CD14-positive monocyte (primary cell): ENCODE results near the gene VAMP2. TPM values are rescaled to one million over a fixed set of nuclear protein-coding genes. Genes with fewer than 3 reads are reported as not detected.

Experiments
- DNase-seq, 3 donors: peaks; one replicate each; pipeline ENCODE4 v3.0.0-alpha.2; 2011 to 2022
- H2AFZ ChIP-seq: 2 replicates; pipeline ENCODE4 v1.6.0; 2012; ENCODE audit warnings: mild to moderate bottlenecking, low read depth, low read length, inconsistent platforms; ENCODE audit not compliant: insufficient read depth, poor library complexity, severe bottlenecking
- H3K27ac ChIP-seq, 2 donors: 1 replicate in 1 of 2; 2 replicates in 1 of 2; pipeline ENCODE4 v1.5.1; 2012 to 2013; ENCODE audit warnings: low read length in 2 of 2, control low read depth in 1 of 2, inconsistent platforms in 1 of 2, low read depth in 1 of 2, mild to moderate bottlenecking in 1 of 2
- H3K27me3 ChIP-seq, 2 donors: one replicate each; pipeline versions ENCODE4 v1.6.0 to v1.6.1; 2011 to 2013; ENCODE audit warnings: low read length in 2 of 2; ENCODE audit not compliant: control insufficient read depth in 2 of 2, insufficient read depth in 2 of 2
- H3K36me3 ChIP-seq, 2 donors: replicated peaks in 1 of 2; 1 replicate in 1 of 2; 2 replicates in 1 of 2; pipeline versions ENCODE4 v1.5.1 to v1.6.1; 2012 to 2013; ENCODE audit warnings: low read length in 2 of 2, control low read depth in 1 of 2, inconsistent platforms in 1 of 2, mild to moderate bottlenecking in 1 of 2; ENCODE audit not compliant: insufficient read depth in 2 of 2, control insufficient read depth in 1 of 2
- H3K4me1 ChIP-seq, 2 donors: 1 replicate in 1 of 2; 2 replicates in 1 of 2; pipeline versions ENCODE4 v1.5.1 to v1.6.1; 2012 to 2013; ENCODE audit warnings: low read length in 2 of 2, control low read depth in 1 of 2, inconsistent platforms in 1 of 2, mild to moderate bottlenecking in 1 of 2, moderate library complexity in 1 of 2; ENCODE audit not compliant: insufficient read depth in 2 of 2, control insufficient read depth in 1 of 2
- H3K4me2 ChIP-seq: replicated peaks from 2 replicates; pipeline ENCODE3; 2012; ENCODE audit warnings: low read length, moderate library complexity, mild to moderate bottlenecking; ENCODE audit not compliant: poor library complexity, severe bottlenecking; ENCODE audit errors: extremely low read depth
- H3K4me3 ChIP-seq, 3 experiments: fragments of 200-600 bp in 1 of 3; sonication (generic) in 1 of 3; replicated peaks in 1 of 3; 1 replicate in 2 of 3; 2 replicates in 1 of 3; pipeline ENCODE4 v1.5.1; 2011 to 2013; ENCODE audit warnings: low read length in 3 of 3, mild to moderate bottlenecking in 3 of 3, control low read depth in 2 of 3, low read depth in 2 of 3, inconsistent platforms in 1 of 3, moderate library complexity in 1 of 3
- H3K79me2 ChIP-seq: 2 replicates; pipeline ENCODE4 v1.6.0; 2012; ENCODE audit warnings: mild to moderate bottlenecking, control low read depth, inconsistent platforms, low read length, moderate library complexity; ENCODE audit not compliant: insufficient read depth
- H3K9ac ChIP-seq: 2 replicates; pipeline ENCODE4 v1.6.0; 2017; ENCODE audit warnings: low read length, mild to moderate bottlenecking; ENCODE audit not compliant: insufficient read depth, poor library complexity, severe bottlenecking
- H3K9me3 ChIP-seq, 2 donors: replicated peaks in 1 of 2; 1 replicate in 1 of 2; 2 replicates in 1 of 2; pipeline versions ENCODE4 v1.5.1 to v1.6.1; 2012 to 2013; ENCODE audit warnings: low read length in 2 of 2, control low read depth in 1 of 2; ENCODE audit not compliant: control insufficient read depth in 1 of 2, insufficient read depth in 1 of 2
- H4K20me1 ChIP-seq: 2 replicates; pipeline ENCODE4 v1.6.0; 2012; ENCODE audit warnings: mild to moderate bottlenecking, low read length, control low read depth, moderate library complexity; ENCODE audit not compliant: insufficient read depth
- H3K27ac Mint-ChIP-seq, 7 donors: one replicate each; pipeline ENCODE4 v1.8.0; 2020; ENCODE audit warnings: mild to moderate bottlenecking in 7 of 7, mixed read lengths in 7 of 7, moderate library complexity in 6 of 7, inconsistent platforms in 2 of 7
- H3K27me3 Mint-ChIP-seq, 3 donors: one replicate each; pipeline ENCODE4 v1.8.0; 2021 to 2022; ENCODE audit warnings: low read depth in 3 of 3, mild to moderate bottlenecking in 3 of 3, mixed read lengths in 3 of 3, moderate library complexity in 3 of 3, inconsistent platforms in 1 of 3
- H3K36me3 Mint-ChIP-seq, 2 donors: one replicate each; pipeline ENCODE4 v1.8.0; 2020; ENCODE audit warnings: mixed read lengths in 2 of 2, inconsistent platforms in 1 of 2, mild to moderate bottlenecking in 1 of 2
- H3K4me1 Mint-ChIP-seq: one replicate; pipeline ENCODE4 v1.8.0; 2020; ENCODE audit warnings: mild to moderate bottlenecking, mixed read lengths
- H3K4me3 Mint-ChIP-seq, 2 donors: one replicate each; pipeline ENCODE4 v1.8.0; 2020; ENCODE audit warnings: mild to moderate bottlenecking in 2 of 2, mixed read lengths in 2 of 2, moderate library complexity in 1 of 2
- H3K9me3 Mint-ChIP-seq, 7 donors: one replicate each; pipeline ENCODE4 v1.8.0; 2020 to 2022; ENCODE audit warnings: mixed read lengths in 7 of 7, mild to moderate bottlenecking in 6 of 7, moderate library complexity in 6 of 7, inconsistent platforms in 2 of 7
- WGBS: methylation state at CpG from one replicate; pipeline ENCODE4 v1.1.5; 2013; ENCODE audit warnings: missing lambda C conversion rate; ENCODE audit not compliant: insufficient coverage; 5-methylcytosine and 5-hydroxymethylcytosine counted together
- intact Hi-C, 2 donors: fragments of 100-400 bp; cut with micrococcal nuclease; formaldehyde crosslinking; loops; one replicate each; pipeline versions ENCODE4 v1.15.0 to v1.15.1; 2023
- polyA plus RNA-seq, 3 donors: library from polyadenylated mRNA; depleted of rRNA in 1 of 3; unstranded in 2 of 3; stranded (reverse) in 1 of 3; fragments of 300-500 nt in 2 of 3; fragments of >200 nt in 1 of 3; fragmentation: Illumina TruSeq in 2 of 3; gene quantifications; 1 replicate in 2 of 3; 2 replicates in 1 of 3; pipeline ENCODE4 v1.2.3, GENCODE V29; 2012 to 2021
- TF ChIP-seq, protein P1 (sequence below): fragments of 200-600 bp; IDR thresholded peaks from one replicate; pipeline ENCODE4 v1.8.0; 2022; ENCODE audit warnings: antibody characterized with exemption, mild to moderate bottlenecking

Gene VAMP2
- polyA plus RNA-seq, 3 donors: 10.2 to 139 (median 14.5) TPM

DNA sequence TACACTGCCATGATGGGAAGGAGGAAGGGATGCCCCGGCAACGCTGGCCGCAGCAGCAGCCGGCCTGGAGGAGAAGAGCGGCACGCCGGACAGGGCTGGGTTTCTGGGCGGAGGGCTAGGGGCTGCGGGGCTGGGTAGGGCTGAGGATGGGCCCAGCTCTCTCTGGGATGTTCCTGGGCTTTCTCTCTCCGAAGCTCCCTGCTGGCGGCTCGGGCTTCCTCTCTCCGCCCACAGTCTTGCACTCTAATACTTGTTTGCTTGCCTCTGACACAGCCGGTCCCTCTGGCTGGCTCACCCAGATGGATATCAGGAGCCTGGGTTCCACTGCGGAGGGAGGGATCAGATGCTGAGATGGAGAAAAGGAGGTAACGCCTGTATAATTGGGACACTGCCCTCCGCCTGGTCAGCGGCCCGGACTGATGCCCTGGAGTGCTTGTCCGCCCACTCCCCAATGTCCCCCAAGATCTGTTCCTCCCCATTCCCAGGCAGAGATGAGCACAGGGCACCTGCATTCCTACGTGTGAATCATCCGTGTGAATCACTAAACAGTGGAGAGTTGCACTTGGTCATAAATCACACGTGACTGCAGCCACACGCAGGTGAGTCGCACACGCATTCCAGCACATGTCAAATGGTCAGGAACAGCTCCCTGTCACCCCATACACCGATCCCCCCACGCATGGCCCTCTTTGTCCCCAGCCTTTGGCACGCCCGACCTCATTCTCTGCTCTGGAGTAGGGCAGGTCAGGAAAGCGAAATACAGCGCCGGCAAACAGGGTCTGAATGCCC, 44.6 kb downstream of the VAMP2 start, which contains the start of gene ALOXE3:
Gene ALOXE3, minus strand, starts transcription at position 535 of the 789 bp plus-strand sequence. Its CDS starts 524 bp downstream, at position 11.
- TF ChIP-seq, protein P1, sequence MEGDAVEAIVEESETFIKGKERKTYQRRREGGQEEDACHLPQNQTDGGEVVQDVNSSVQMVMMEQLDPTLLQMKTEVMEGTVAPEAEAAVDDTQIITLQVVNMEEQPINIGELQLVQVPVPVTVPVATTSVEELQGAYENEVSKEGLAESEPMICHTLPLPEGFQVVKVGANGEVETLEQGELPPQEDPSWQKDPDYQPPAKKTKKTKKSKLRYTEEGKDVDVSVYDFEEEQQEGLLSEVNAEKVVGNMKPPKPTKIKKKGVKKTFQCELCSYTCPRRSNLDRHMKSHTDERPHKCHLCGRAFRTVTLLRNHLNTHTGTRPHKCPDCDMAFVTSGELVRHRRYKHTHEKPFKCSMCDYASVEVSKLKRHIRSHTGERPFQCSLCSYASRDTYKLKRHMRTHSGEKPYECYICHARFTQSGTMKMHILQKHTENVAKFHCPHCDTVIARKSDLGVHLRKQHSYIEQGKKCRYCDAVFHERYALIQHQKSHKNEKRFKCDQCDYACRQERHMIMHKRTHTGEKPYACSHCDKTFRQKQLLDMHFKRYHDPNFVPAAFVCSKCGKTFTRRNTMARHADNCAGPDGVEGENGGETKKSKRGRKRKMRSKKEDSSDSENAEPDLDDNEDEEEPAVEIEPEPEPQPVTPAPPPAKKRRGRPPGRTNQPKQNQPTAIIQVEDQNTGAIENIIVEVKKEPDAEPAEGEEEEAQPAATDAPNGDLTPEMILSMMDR: no peak
- Histone ChIP-seq H3K79me2 (no peaks in the 10 kb centered on the region), H3K9ac (peak within 1 kb of the TSS; percentile 46), H3K27me3 (peaks cover 37 to 70% of the 10 kb centered on the region in 2 donors), H3K4me3 (peak within 1 kb of the TSS; percentile 45 to 77 (median 61)), H3K4me1 (peaks cover 48 to 61% of the 10 kb centered on the region in 2 donors), H4K20me1 (peaks cover 16% of the 10 kb centered on the region), H2AFZ (peak within 1 kb of the TSS; percentile 67), H3K9me3 (no peaks in the 10 kb centered on the region), H3K36me3 (no peaks in the 10 kb centered on the region), H3K27ac (no peak within 1 kb of the TSS), H3K4me2 (peak within 1 kb of the TSS; percentile 98)
- WGBS: 0% methylated on average over 27 of the region's 33 CpGs
- Mint-ChIP-seq H3K27ac (peak within 1 kb of the TSS; percentile 85 to 91 (median 87)), H3K27me3 (peaks cover 70 to 91% (median 87%) of the 10 kb centered on the region in 3 donors), H3K4me3 (peak within 1 kb of the TSS; percentile 85 to 93), H3K36me3 (peaks cover 6 to 10% of the 10 kb centered on the region in 2 donors), H3K4me1 (peaks cover 53% of the 10 kb centered on the region), H3K9me3 (peaks cover 0 to 27% (median 17%) of the 10 kb centered on the region in 7 donors)
- peak in 1 of 3 donors; percentile 78 for DNase-seq
- intact Hi-C loops: loop anchor here in 1 of 2 donors (2.0 to 5.0 kb wide), 3 partner anchors 23 to 104 kb away; no protein-coding TSS in a partner anchor

DNA sequence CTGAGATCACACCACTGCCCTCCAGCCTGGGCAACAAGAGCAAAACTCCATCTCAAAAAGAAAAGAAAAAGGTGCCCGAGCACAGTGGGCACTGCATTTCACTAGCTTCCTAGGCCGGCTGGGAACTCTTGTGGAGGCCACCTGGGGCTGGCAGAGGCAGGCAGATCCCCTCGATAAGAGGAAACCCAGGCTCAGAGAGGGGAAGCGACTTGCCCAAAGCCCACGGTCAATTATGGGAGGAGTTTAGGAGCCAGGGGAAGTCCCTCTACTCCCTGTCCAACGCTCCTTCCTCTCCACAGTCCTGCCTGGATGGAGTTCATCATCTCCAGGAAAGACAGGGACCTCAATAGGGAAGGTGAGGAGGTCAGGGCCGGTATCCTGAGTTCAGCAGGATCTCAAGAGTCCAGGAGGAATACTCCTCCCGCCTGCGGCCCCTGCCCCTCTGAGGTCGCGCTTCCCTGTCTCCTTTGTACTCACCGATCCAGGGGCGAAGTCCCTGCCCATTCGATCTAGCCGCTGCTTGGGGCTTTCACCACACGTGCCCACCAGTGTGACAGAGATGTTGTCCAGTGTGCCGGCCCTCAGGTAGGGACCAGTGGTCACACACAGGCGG, 45.3 kb downstream of the VAMP2 start:
- intact Hi-C loops: loop anchor here in 1 of 2 donors (2.0 to 5.0 kb wide), 2 partner anchors 23 to 105 kb away; no protein-coding TSS in a partner anchor
- Histone ChIP-seq H4K20me1 (peaks cover 9% of the 10 kb centered on the region), H3K4me3 (peak overlapping the region; percentile 45 to 77 (median 61)), H3K4me1 (peaks cover 41 to 54% of the 10 kb centered on the region in 2 donors), H2AFZ (peak overlapping the region; percentile 67), H3K9me3 (no peaks in the 10 kb centered on the region), H3K27me3 (peaks cover 30 to 63% of the 10 kb centered on the region in 2 donors), H3K36me3 (no peaks in the 10 kb centered on the region), H3K9ac (peak overlapping the region; percentile 46), H3K4me2 (peak overlapping the region; percentile 98), H3K27ac (no peak overlapping the region), H3K79me2 (no peaks in the 10 kb centered on the region)
- DNase-seq: peak in 2 of 3 donors; percentile 54 to 68
- Mint-ChIP-seq H3K27ac (peak overlapping the region in 3 of 7 donors; percentile 22 to 50 (median 32)), H3K9me3 (peaks cover 0 to 20% (median 11%) of the 10 kb centered on the region in 7 donors), H3K4me1 (peaks cover 46% of the 10 kb centered on the region), H3K27me3 (peaks cover 70 to 88% (median 81%) of the 10 kb centered on the region in 3 donors), H3K36me3 (peaks cover 2 to 6% of the 10 kb centered on the region in 2 donors), H3K4me3 (peak overlapping the region; percentile 85 to 93)
- TF ChIP-seq, protein P1: no peak
- WGBS: under 1% methylated on average over 14 of the region's 18 CpGs
